ENCODE data around the gene KRTAP4-6.

DNA sequence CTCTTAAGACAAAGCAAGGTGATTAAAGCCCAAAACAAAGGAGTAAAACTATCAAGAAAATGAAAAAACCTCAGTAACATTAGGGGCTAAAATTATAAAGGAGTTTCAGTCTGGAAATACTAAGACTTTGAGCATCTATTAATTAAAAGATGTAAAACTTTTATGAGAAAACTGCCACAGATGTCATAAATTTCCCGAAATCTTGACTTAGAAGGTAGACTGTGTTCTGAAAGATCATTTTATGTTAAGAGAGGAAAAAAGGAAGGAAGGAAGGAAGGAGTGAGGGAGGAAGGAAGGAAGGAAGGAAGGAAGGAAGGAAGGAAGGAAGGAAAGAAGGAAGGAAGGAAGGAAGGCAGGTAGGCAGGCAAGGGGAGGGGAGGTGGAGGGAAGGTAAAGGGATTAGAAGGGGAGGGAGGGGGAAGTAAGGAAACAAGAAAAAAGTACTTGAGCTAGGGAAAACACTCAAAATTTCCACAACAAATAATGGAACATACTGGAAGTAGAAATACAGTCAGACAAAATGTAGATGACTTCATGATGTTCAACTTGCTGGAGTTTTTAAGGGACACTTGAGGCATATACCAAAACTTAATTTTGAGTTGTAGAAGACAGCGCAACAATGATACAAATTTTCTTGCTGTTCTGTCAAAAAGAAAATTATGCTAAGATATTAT is 7.3 kb upstream of the KRTAP4-6 start:
- TF ChIP-seq EZH2 (IDR thresholded peaks at IDR 0.05; ENCODE audit: insufficient read depth, poor library complexity, severe bottlenecking) = no peak
- no peak for TF ChIP-seq EZH2phosphoT487 (IDR thresholded peaks at IDR 0.05; ENCODE audit: insufficient read depth, low read depth)
